Endometrial microvascular endothelial cells (primary cell): ENCODE results near the gene ERFL. TPM values are rescaled to one million over a fixed set of nuclear protein-coding genes. Genes with fewer than 3 reads are reported as not detected.

Source experiments
- in situ Hi-C: cut with HindIII; loops from 2 replicates; pipeline ENCODE4 v1.10.0; 2017; ENCODE audit warnings: low sequenced_read_pairs, low pct_unique_long_range_greater_than_20kb; ENCODE audit errors: inconsistent ontology term
- total RNA-seq: library from RNA; depleted of rRNA; stranded (reverse); fragments of >200 nt; gene quantifications from one replicate; pipeline ENCODE4 v1.2.3, GENCODE V29; 2015; ENCODE audit errors: inconsistent ontology term

Gene ERFL
- total RNA-seq, result not detected

DNA sequence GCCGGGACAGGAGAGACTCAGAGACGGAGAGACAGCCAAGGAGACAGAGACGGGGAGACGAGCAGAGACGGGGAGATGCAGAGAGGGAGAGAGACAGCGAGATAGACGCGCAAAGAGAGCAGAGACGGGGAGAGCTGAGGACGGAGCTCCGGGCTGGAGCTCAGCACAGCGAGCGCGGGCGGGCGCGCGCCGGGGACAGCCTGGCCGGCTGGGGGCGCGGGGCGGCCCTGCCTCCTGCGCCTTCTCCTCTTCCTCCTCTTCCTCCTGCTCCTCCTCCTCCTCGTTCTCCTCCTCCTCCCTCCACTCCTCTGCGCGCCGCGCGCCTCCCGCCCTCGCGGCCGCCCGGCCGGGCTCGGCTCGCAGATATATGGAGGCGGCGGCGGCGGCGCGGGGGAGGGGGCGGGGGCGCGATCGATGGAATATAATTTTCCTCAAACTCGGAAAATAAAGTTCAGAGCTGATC is at the start of gene ERFL:
TSS of gene ERFL (minus strand) at position 229 of the 463 bp plus-strand sequence. CDS start 15,530 bp downstream, outside the sequence.
- in situ Hi-C loops, result no loop called here

- in situ Hi-C loops, result no loop called here
Measured at GRCh38 chr19:41977916-41978315, 49.7 kb upstream of the ERFL start.

- in situ Hi-C loops, result no loop called here
Measured at GRCh38 chr19:41974652-41975051, 46.4 kb upstream of the ERFL start.

DNA sequence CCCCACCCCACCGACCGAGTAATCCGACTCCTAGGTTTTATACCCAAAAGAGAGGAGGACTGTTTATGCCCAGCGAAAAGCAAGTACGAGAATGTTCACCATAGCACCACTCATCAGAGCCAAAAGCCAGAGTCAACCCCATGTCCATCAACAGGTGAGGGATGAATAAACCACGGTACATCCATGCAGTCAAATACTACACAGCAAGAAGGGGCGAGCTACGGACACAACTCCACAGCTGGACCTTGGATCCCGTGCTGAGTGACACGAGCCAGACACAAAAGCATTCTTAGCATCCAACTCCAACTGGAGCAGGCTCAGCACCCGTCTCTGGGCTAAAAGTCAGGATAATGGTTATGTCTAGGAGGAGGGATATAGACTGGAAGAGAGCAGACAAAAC is 43.1 kb upstream of the ERFL start:
- in situ Hi-C loops, result no loop called here

DNA sequence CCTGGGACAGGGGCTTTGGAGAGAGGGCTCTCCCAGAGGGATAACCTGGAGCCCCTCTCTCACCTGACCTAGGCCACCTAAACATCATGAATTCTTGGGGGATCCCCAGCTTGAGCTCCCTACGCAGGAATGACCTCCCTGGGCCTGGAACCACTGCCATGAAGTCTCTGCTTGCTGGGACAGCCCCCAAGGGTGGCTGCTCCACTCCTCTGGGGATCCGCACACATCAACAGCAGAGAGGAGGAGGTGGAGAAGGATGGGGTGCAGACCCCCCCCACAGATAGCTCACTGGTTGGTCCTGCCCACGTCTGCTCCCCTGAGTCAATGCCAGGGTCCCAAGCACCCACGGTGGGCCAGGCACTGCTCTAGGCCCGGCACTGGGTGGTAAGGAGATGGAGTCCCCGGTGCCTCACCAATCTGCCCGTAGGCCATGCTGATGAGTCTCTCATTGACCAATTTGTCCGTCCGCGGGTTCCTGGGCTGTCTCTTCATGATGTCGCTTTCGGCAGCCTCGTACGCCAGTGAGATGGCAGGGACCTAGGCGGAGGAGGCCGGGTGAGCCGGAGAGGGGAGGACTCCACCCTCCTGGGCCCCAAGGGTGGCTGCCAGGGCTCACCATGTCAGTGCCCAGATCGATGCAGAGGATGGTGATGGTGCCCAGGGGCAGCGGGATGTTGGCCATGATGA is 41.7 kb upstream of the ERFL start:
- in situ Hi-C loops, result no loop called here

DNA sequence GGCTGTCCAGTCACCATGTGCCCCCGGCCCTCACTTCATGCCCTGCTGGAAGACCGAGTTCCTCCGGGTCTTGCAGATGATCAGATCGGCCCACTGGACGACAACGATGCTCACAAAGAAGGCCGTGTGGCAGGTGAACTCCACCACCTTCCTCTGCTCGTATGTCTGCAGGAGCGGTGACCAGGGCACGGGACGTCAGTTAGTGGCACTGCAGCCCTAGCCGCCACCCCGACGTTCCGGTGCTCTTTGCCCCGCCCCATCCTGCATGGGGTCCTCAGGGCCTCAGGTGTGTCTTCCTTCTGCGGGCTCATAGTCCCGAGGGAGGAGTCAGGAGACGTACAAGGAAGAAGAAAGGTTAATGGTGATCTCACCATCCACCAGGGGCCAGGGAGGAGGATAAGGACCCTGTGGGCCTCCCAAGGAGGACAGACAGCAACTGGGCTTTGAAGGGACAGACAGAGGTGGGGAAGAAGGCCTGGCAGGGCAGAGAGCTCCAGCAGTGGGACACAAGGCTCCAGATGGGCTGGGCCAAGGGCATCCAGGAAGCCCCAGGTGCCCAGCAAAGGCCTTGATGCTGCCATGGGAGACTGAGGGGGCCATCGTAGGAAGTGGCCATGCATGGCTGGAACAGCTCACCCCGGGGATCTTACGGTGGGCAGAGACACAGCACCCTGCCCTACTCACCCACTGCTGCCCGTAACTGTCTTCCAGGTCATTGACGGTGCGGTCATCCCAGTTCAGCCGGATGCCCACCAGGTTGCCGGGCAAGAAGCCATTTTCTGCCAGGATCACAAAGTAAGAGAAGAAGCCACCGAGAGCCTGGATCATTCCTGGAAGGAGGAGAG is 40.7 kb upstream of the ERFL start:
- in situ Hi-C loops, result no loop called here

DNA sequence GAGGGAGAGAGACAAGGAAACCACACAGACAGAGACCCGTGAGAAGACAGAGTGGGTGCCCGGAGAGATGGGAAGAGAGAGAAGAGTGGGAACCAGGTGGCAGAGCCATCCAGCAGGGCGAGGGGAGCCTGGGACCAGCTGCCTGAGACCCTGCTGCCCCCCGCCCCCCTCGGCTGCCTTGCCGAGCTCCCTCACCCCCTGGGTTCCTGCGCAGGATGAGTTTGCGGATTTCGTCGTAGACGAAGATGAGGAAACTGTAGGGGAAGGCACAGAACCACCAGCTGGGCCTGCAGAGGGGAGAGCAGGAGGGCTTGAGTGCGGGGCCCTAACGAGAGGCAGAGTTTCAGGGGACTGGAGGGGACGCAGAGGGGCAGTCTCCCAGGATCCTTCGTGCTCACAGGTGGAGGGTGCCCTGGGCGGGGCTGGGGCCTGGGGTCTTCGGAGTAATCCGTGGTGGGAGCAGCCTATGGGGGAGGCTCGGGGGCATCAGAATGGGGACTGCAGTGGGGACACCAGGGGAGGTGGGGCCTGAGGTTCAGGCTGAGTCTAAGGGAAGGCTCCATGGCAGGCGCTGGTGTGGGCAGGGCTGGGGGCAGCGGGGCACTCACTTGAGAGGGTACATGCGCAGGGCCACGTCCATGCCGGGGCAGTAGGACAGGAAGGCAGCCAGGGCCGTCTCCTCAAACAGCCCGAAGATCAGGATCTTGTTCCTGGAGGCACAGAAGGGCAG is 39.0 kb upstream of the ERFL start:
- in situ Hi-C loops, result no loop called here

DNA sequence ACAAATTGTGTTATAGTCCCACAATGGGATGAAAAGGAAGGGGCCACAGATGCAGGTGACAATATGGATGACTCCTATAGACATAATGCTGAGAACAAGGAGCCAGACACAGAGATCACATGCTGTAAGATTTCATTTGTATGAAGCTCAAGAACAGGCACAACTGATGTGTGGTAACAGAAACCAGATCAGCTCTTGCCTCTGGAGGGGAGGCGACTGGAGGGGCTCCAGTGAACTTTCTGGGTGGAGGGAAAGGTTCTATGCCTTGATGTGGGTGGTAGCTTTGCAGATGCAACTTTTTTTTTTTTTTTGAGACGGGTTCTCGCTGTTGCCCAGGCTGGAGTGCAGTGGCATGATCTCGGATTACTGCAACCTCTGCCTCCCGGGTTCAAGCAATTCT is 36.9 kb upstream of the ERFL start:
- in situ Hi-C loops, result no loop called here

GRCh38 chr19:41960973-41961372 is 32.7 kb upstream of the ERFL start:
- in situ Hi-C loops, result no loop called here

DNA sequence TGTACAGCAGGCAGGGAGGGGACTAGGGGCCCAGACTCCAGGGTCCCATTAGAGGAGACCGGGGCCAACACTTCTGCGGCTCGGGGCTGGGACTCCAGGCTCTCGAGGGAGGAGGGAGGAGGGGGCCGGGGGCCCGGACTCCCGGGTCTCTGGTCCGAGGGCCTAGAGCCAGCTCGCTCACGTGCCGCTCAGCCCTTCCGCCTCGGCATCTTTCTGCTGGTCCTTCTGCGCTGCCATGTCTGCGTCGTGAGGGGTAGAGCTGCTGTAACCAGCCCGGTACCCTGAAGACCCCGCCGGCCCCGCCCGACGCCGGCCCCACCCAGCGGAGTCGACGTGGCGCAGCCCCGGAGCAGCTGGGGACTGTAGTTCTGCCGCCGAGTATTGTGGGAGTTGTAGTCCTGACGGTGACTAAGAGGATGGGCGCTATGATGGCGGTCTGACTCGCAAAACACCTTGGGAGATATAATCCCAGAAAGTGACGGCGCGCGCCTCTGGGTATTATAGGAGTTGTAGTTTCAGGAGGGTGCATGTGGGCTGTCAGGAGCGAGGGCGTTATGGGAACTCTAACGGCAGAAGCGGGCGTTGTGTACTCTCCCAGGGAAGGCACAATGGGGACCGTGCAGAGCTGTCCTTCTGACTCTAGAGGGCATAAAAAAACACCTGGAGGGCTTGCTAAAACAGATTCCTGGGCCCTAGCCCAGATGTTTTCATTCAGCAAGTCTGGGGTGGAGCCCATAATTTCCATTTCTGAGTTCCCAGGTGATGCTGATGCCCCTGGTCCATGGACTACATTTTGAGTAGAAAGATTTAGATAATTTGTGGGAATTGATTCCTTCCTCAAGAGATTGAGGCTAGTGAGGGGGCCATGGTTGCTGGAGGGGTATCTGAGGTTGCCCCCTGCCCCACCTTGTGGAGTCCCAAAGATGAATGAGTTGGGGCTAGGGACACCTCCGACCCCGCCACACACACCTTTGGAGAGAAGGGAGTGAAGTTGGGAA is 31.1 kb upstream of the ERFL start, which contains the start of gene RABAC1:
TSS of gene RABAC1 (minus strand) at position 266 of the 998 bp plus-strand sequence. CDS start at position 237, 29 bp downstream.
- in situ Hi-C loops, result no loop called here

DNA sequence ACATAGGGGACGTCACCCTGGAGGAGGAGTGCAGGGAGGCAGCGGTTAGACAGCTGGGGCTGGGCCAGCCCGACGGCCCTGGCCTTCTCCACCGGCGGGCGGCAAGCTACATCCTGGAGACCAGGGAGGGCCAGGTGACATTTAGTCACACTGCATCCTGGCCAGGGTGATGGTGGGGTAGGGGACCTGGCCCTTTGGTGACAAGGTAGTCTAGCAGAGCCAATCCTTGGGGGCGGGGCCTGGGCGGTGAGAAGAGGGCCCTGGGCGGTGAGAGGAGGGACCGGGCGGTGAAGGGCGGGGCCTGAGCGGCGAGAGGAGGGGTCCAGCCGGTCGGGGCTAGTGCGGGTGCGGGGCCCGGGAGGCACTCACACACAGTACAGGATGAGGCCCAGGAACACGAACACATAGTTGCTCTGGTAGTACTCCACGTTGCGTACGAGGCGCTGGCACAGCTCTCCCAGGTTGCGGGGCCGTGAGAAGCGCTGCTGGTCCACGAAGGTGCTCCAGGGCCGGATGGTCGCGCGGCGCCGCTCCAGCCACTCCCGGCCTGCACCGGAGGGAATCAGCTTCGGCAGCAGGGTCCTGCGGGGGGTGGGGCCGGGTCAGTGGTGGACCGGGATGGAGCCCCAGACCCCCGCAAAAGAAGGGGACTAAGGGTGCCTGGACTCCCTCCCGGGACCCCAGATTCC is 30.3 kb upstream of the ERFL start:
- in situ Hi-C loops, result no loop called here

DNA sequence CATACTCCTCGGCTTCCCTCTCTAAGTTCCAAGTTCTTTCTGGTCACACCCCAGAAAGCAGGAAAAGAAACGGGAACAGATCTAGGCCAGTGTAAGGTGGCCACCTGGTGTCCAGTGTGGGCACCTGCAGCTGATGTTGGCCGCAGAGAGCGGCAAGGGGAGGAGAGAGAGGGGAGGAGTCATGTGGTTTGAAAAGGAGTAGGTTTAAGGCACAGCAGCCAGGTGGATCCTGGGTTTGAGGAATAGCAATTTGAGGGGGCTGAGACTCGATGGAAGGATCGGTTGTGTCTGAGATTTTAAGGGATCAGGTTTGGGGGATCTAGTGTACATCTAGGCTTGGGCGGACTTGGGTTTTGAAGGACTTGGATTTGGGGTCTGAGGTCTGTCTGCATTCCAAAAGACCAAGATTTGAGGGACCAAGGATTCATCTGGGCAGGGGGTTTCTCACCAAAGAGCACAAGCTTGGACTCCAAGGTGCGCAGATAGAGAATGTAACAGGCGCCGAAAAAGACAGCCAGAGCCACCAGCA is 29.7 kb upstream of the ERFL start:
- in situ Hi-C loops, result no loop called here

- in situ Hi-C loops, result no loop called here
Measured at GRCh38 chr19:41957161-41957837, 29.1 kb upstream of the ERFL start.

- in situ Hi-C loops, result no loop called here
Measured at GRCh38 chr19:41956621-41957020, 28.4 kb upstream of the ERFL start.

- in situ Hi-C loops, result no loop called here
Measured at GRCh38 chr19:41955521-41955920, 27.3 kb upstream of the ERFL start.

- in situ Hi-C loops, result no loop called here
Measured at GRCh38 chr19:41951686-41952172, 23.5 kb upstream of the ERFL start.

- in situ Hi-C loops, result no loop called here
Measured at GRCh38 chr19:41947091-41947490, 18.8 kb upstream of the ERFL start.
